OCI-LY1 (cell line): ENCODE data around the gene DYNC2H1.

ENCODE experiments used
- H2AFZ ChIP-seq: fragments of 200-600 bp; sonication (generic), shearing (Covaris generic); 2 replicates; pipeline ENCODE4 v1.6.0; 2014; ENCODE audit warnings: antibody characterized with exemption, mild to moderate bottlenecking, low read length
- H3F3A ChIP-seq: fragments of 200-600 bp; sonication (generic), shearing (Covaris generic); 2 replicates; pipeline ENCODE4 v1.6.0; 2014; ENCODE audit warnings: mild to moderate bottlenecking, antibody characterized with exemption, low read length, moderate library complexity; ENCODE audit not compliant: insufficient read depth
- H3K27ac ChIP-seq: fragments of 200-600 bp; sonication (generic); 2 replicates; pipeline ENCODE4 v1.5.1; 2014; ENCODE audit warnings: low read length, mixed run types, mild to moderate bottlenecking, low read depth; ENCODE audit not compliant: poor library complexity, severe bottlenecking
- H3K27me3 ChIP-seq: fragments of 200-600 bp; sonication (generic); 2 replicates; pipeline ENCODE4 v1.6.0; 2014; ENCODE audit warnings: antibody characterized with exemption, mild to moderate bottlenecking, low read length, moderate library complexity; ENCODE audit not compliant: insufficient read depth
- H3K36me3 ChIP-seq: fragments of 200-600 bp; sonication (generic); 2 replicates; pipeline ENCODE4 v1.6.1; 2014; ENCODE audit warnings: mild to moderate bottlenecking, antibody characterized with exemption, low read length, moderate library complexity, mixed read lengths; ENCODE audit not compliant: insufficient read depth
- H3K4me1 ChIP-seq: fragments of 200-600 bp; sonication (generic); 2 replicates; pipeline ENCODE4 v1.5.1; 2014; ENCODE audit warnings: mild to moderate bottlenecking, low read length, moderate library complexity; ENCODE audit not compliant: insufficient read depth, severe bottlenecking
- H3K4me2 ChIP-seq: fragments of 200-600 bp; sonication (generic), shearing (Covaris generic); 2 replicates; pipeline ENCODE4 v1.6.1; 2014; ENCODE audit warnings: low read length
- H3K4me3 ChIP-seq: fragments of 200-600 bp; sonication (generic); 2 replicates; pipeline ENCODE4 v1.5.1; 2014; ENCODE audit warnings: low read length, low read depth, mild to moderate bottlenecking, mixed read lengths; ENCODE audit not compliant: poor library complexity, severe bottlenecking
- H3K79me2 ChIP-seq: fragments of 200-600 bp; shearing (Covaris generic); 2 replicates; pipeline ENCODE4 v1.6.1; 2016; ENCODE audit warnings: mixed run types, low read length, mixed read lengths; ENCODE audit not compliant: insufficient read depth
- H3K9ac ChIP-seq: fragments of 200-600 bp; sonication (generic), shearing (Covaris generic); 2 replicates; pipeline ENCODE4 v1.6.1; 2014; ENCODE audit warnings: mild to moderate bottlenecking, low read length, mixed read lengths
- H3K9me2 ChIP-seq: fragments of 200-600 bp; sonication (generic), shearing (Covaris generic); 2 replicates; pipeline ENCODE4 v1.6.1; 2014; ENCODE audit warnings: low read depth, mild to moderate bottlenecking, low read length, mixed read lengths
- H3K9me3 ChIP-seq: fragments of 200-600 bp; shearing (Covaris generic); 2 replicates; pipeline ENCODE4 v1.6.1; 2014; ENCODE audit warnings: low read length, mixed read lengths
- H4K20me1 ChIP-seq: fragments of 200-600 bp; sonication (generic), shearing (Covaris generic); 2 replicates; pipeline ENCODE4 v1.6.0; 2016; ENCODE audit warnings: mild to moderate bottlenecking, low read length; ENCODE audit not compliant: insufficient read depth
- EZH2 ChIP-seq: fragments of 200-600 bp; sonication (generic), shearing (Covaris generic); IDR thresholded peaks from 2 replicates; pipeline ENCODE4 v1.8.0; 2017; ENCODE audit warnings: borderline replicate concordance, mixed run types, mild to moderate bottlenecking, antibody characterized with exemption, low read length, moderate library complexity, mixed read lengths
- TF ChIP-seq, protein P1 (sequence below): fragments of 200-600 bp; sonication (generic), shearing (Covaris generic); IDR thresholded peaks from 2 replicates; pipeline ENCODE4 v1.5.1; 2017; ENCODE audit warnings: mild to moderate bottlenecking, antibody characterized with exemption, low read length, moderate library complexity, mixed read lengths

DYNC2H1 gene

DNA sequence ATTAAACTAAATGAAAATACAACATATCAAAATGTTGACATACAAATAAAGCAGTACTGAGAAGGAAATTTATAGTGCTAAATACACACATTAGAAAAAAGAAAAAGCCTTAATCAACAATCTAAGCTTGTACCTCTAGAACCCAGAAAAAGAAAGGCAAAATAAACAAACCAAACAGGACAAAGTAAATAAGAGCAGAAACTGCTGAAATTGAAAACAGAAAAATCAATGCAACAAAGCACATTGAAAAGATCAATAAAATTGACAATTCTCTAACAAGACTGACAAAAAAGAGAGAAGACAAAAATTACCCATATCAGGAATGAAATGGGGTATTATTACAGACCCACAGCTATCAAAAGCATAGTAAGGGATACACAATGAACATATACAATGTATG lies 38.2 kb upstream of the DYNC2H1 start:
- TF ChIP-seq, protein P1, sequence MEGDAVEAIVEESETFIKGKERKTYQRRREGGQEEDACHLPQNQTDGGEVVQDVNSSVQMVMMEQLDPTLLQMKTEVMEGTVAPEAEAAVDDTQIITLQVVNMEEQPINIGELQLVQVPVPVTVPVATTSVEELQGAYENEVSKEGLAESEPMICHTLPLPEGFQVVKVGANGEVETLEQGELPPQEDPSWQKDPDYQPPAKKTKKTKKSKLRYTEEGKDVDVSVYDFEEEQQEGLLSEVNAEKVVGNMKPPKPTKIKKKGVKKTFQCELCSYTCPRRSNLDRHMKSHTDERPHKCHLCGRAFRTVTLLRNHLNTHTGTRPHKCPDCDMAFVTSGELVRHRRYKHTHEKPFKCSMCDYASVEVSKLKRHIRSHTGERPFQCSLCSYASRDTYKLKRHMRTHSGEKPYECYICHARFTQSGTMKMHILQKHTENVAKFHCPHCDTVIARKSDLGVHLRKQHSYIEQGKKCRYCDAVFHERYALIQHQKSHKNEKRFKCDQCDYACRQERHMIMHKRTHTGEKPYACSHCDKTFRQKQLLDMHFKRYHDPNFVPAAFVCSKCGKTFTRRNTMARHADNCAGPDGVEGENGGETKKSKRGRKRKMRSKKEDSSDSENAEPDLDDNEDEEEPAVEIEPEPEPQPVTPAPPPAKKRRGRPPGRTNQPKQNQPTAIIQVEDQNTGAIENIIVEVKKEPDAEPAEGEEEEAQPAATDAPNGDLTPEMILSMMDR, result no peak
- no peak for TF ChIP-seq EZH2
- H3K9me3 ChIP-seq, result no peaks in the 10 kb centered on the region
- H3K36me3 ChIP-seq, result peaks cover 67% of the 10 kb centered on the region
- no peaks in the 10 kb centered on the region for H3K27me3 ChIP-seq
- no peak overlapping the region for H2AFZ ChIP-seq
- no peaks in the 10 kb centered on the region for H3K9me2 ChIP-seq
- H3F3A ChIP-seq, result no peaks in the 10 kb centered on the region
- H3K4me3 ChIP-seq, result no peak overlapping the region
- H4K20me1 ChIP-seq, result no peaks in the 10 kb centered on the region
- H3K9ac ChIP-seq, result no peak overlapping the region
- peaks cover 13% of the 10 kb centered on the region for H3K4me1 ChIP-seq
- H3K4me2 ChIP-seq, result no peak overlapping the region
- no peak overlapping the region for H3K27ac ChIP-seq
- H3K79me2 ChIP-seq, result peaks cover 38% of the 10 kb centered on the region

DNA sequence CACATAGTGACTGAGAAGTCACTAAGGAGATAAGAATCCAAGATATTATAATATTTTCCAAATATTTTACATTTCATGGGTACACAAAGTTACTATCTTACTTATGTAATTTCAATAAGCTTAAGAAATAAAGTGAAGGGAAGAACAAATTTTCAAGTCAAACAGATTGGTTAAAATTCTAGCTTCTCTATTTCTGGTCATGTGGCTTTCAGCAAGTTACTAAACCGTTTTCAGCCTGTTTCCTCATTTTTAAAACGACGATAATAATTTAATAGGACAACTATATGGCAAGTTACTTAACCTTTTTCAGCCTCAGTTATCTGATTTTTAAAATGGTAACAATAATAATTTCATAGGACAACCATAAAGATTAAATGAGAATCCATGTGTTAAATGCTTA lies 32.9 kb upstream of the DYNC2H1 start:
- no peaks in the 10 kb centered on the region for H3F3A ChIP-seq
- TF ChIP-seq, protein P1, result no peak
- TF ChIP-seq EZH2, result no peak
- H3K27ac ChIP-seq, result no peak overlapping the region
- H3K79me2 ChIP-seq, result peaks cover 6% of the 10 kb centered on the region
- H3K4me2 ChIP-seq, result no peak overlapping the region
- no peaks in the 10 kb centered on the region for H3K4me1 ChIP-seq
- no peaks in the 10 kb centered on the region for H3K9me2 ChIP-seq
- no peak overlapping the region for H2AFZ ChIP-seq
- H3K36me3 ChIP-seq, result peaks cover 74% of the 10 kb centered on the region
- no peak overlapping the region for H3K4me3 ChIP-seq
- no peaks in the 10 kb centered on the region for H3K27me3 ChIP-seq
- H3K9me3 ChIP-seq, result no peaks in the 10 kb centered on the region
- no peak overlapping the region for H3K9ac ChIP-seq
- no peaks in the 10 kb centered on the region for H4K20me1 ChIP-seq

DNA sequence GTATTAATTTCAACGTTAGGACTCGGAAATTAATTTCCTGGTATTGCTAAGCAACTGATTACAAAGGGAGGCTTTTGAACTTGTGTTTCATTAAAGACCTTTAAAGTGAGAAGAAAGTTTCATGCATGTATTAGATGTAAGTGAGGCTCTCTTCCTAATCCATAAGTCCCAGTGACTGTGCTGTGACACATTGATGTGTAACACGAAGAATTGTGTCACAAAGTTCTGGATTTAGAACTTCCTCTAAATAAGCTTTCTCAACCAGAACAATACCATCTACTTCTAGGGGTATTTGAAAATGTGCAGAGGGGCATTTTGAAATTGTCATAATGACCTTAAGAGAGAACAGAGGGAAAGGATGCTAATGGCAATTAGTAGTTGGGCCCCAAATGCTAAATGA lies 31.7 kb upstream of the DYNC2H1 start:
- Histone ChIP-seq H3K79me2 (peaks cover 3% of the 10 kb centered on the region; the same call in 1 of the 2 replicates), H3K9ac (no peak overlapping the region), H3K27me3 (no peaks in the 10 kb centered on the region), H3K4me1 (no peaks in the 10 kb centered on the region), H3K9me3 (no peaks in the 10 kb centered on the region), H2AFZ (no peak overlapping the region), H3K27ac (no peak overlapping the region), H3F3A (no peaks in the 10 kb centered on the region), H3K4me2 (no peak overlapping the region), H3K4me3 (no peak overlapping the region), H3K36me3 (peaks cover 85% of the 10 kb centered on the region), H3K9me2 (no peaks in the 10 kb centered on the region), H4K20me1 (no peaks in the 10 kb centered on the region; the same call in 1 of the 2 replicates)
- TF ChIP-seq, protein P1, result no peak
- no peak for TF ChIP-seq EZH2
